K562 (cell line): ENCODE measurements around the gene IGSF21. TPM values are rescaled to one million over a fixed set of nuclear protein-coding genes. Genes with fewer than 3 reads are reported as not detected.

Experiments used
- E2F1 ChIP-seq: sonication (generic); formaldehyde crosslinking; IDR thresholded peaks from 2 replicates; pipeline ENCODE4 v1.8.1; 2023; ENCODE audit warnings: mild to moderate bottlenecking, missing genetic modification reagents, moderate library complexity
- ELK1 ChIP-seq: sonication (generic); formaldehyde crosslinking; IDR thresholded peaks from 2 replicates; pipeline ENCODE4 v1.8.1; 2022; ENCODE audit warnings: missing genetic modification reagents
- HINFP ChIP-seq: fragments of 450-650 bp; conservative IDR thresholded peaks from 2 replicates; pipeline ENCODE4 v1.6.1; 2016; ENCODE audit warnings: missing genetic modification characterization, low read depth, mild to moderate bottlenecking, control low read depth, missing compliant biosample characterization
- MGA ChIP-seq: fragments of 450-650 bp; IDR thresholded peaks from 2 replicates; pipeline ENCODE4 v1.6.1; 2016; ENCODE audit warnings: mild to moderate bottlenecking, moderate library complexity
- MIER1 ChIP-seq: fragments of 450-650 bp; IDR thresholded peaks from 2 replicates; pipeline ENCODE4 v1.6.1; 2016; ENCODE audit warnings: antibody characterized with exemption, mild to moderate bottlenecking, low read depth
- MXD1 ChIP-seq: fragments of 250-450 bp; sonication (Bioruptor Pico); IDR thresholded peaks from 2 replicates; pipeline ENCODE4 v1.8.0; 2021; ENCODE audit warnings: borderline replicate concordance, mild to moderate bottlenecking, moderate library complexity; ENCODE audit not compliant: poor library complexity, severe bottlenecking
- TAL1 ChIP-seq: fragments of 450-650 bp; IDR thresholded peaks from 2 replicates; pipeline ENCODE4 v1.6.1; 2016; ENCODE audit warnings: mild to moderate bottlenecking
- TOE1 ChIP-seq, 2 experiments: fragments of 450-650 bp in 1 of 2; sonication (generic) in 1 of 2; formaldehyde crosslinking in 1 of 2; IDR thresholded peaks; 2 replicates each; pipeline versions ENCODE4 v1.7.1 to v1.8.0; 2016 to 2022; ENCODE audit warnings: borderline replicate concordance in 2 of 2, mild to moderate bottlenecking in 2 of 2, antibody characterized with exemption in 1 of 2, inconsistent platforms in 1 of 2, low read depth in 1 of 2, missing genetic modification reagents in 1 of 2, moderate library complexity in 1 of 2
- ZBTB1 ChIP-seq: sonication (generic); formaldehyde crosslinking; IDR thresholded peaks from 2 replicates; pipeline ENCODE4 v1.8.1; 2023; ENCODE audit warnings: missing genetic modification reagents, low read depth, mild to moderate bottlenecking, borderline replicate concordance
- ZNF24 ChIP-seq: fragments of 450-650 bp; IDR thresholded peaks from 2 replicates; pipeline ENCODE4 v1.6.1; 2016
- ZNF717 ChIP-seq: fragments of 250-450 bp; sonication (Bioruptor Pico); IDR thresholded peaks from 2 replicates; pipeline ENCODE4 v1.5.0; 2021
- polyA plus RNA-seq, 8 experiments: library from polyadenylated mRNA; depleted of rRNA in 4 of 8; stranded (reverse) in 5 of 8; unstranded in 3 of 8; fragments of >200 nt; fragmentation: Nextera tagmentation in 2 of 8; fragmentation: Illumina TruSeq in 1 of 8; extraction: Ambion mirVana in 2 of 8; extraction: Trizol in 1 of 8; gene quantifications; 2 replicates each; pipeline versions ENCODE4 v1.2.1 to v1.2.3, GENCODE V29; 2011 to 2014; ENCODE audit warnings: inconsistent platforms in 1 of 8, missing spikeins in 1 of 8
- total RNA-seq, 7 experiments: library from RNA; depleted of rRNA in 6 of 7; stranded (reverse); fragments of >200 nt in 6 of 7; fragmentation: Illumina TruSeq in 2 of 7; extraction: Trizol in 2 of 7; gene quantifications; 2 replicates each; pipeline versions ENCODE4 v1.2.1 to v1.2.3, GENCODE V29; 2011 to 2021; ENCODE audit warnings: low replicate concordance in 1 of 7

Gene IGSF21
- total and polyA plus RNA-seq, 9 of the 15 experiments (the other 6 are each of a cell fraction or from before 2014, with no cell fraction given) = not detected

- TF ChIP-seq ELK1 (CRISPR knock-in tag) = no peak
- TF ChIP-seq TOE1 (IDR thresholded peaks at IDR 0.05; ENCODE audit: borderline replicate concordance) = no peak
- TF ChIP-seq TOE1 (CRISPR knock-in tag; IDR thresholded peaks at IDR 0.05; ENCODE audit: borderline replicate concordance, low read depth) = no peak
- TF ChIP-seq ZNF24 = no peak
- no peak for TF ChIP-seq E2F1
- TF ChIP-seq ZBTB1 (CRISPR knock-in tag) = no peak
- TF ChIP-seq ZNF717 = no peak
- TF ChIP-seq MIER1 = no peak
- peak; percentile 54 for TF ChIP-seq TAL1
- peak; percentile 41 for TF ChIP-seq MGA
- no peak for TF ChIP-seq MXD1 (CRISPR knock-in tag)
- TF ChIP-seq HINFP (tag) = no peak
Measured at GRCh38 chr1:18414872-18415447, 307.4 kb downstream of the IGSF21 start (continued).
